H9 (cell line): ENCODE data around the gene PDE4A. TPM values are rescaled to one million over a fixed set of nuclear protein-coding genes. Genes with fewer than 3 reads are reported as not detected.

Experiments
- DNase-seq: peaks from one replicate; pipeline ENCODE4 v3.0.0-alpha.2; 2017
- H2AFZ ChIP-seq: one replicate; pipeline ENCODE4 v1.6.1; 2013; ENCODE audit warnings: mild to moderate bottlenecking, low read length, control low read depth, moderate library complexity
- H2AK5ac ChIP-seq: 2 replicates; pipeline ENCODE4 v1.6.1; 2013; ENCODE audit warnings: low read length, control low read depth, mixed read lengths; ENCODE audit not compliant: insufficient read length
- H2BK120ac ChIP-seq: one replicate; pipeline ENCODE4 v1.6.1; 2013; ENCODE audit warnings: low read depth, mild to moderate bottlenecking, low read length, control low read depth, inconsistent platforms; ENCODE audit not compliant: poor library complexity, severe bottlenecking
- H2BK12ac ChIP-seq: 2 replicates; pipeline ENCODE4 v1.6.1; 2013; ENCODE audit warnings: low read length, control low read depth, mixed read lengths, low read depth; ENCODE audit not compliant: insufficient read length
- H2BK15ac ChIP-seq: 2 replicates; pipeline ENCODE4 v1.6.1; 2013; ENCODE audit warnings: low read depth, low read length, control low read depth
- H2BK20ac ChIP-seq: one replicate; pipeline ENCODE4 v1.6.1; 2013; ENCODE audit warnings: low read depth, mild to moderate bottlenecking, low read length, control low read depth, inconsistent platforms; ENCODE audit not compliant: poor library complexity, severe bottlenecking
- H2BK5ac ChIP-seq: 2 replicates; pipeline ENCODE4 v1.6.1; 2013; ENCODE audit warnings: low read length, control low read depth, mixed read lengths; ENCODE audit not compliant: insufficient read length
- H3K14ac ChIP-seq: 2 replicates; pipeline ENCODE4 v1.6.1; 2013; ENCODE audit warnings: low read length, control low read depth; ENCODE audit not compliant: insufficient read depth
- H3K18ac ChIP-seq: 2 replicates; pipeline ENCODE4 v1.6.1; 2013; ENCODE audit warnings: low read depth, mild to moderate bottlenecking, mixed read lengths, low read length, control low read depth; ENCODE audit not compliant: insufficient read length
- H3K23ac ChIP-seq: 2 replicates; pipeline ENCODE4 v1.6.1; 2013; ENCODE audit warnings: low read length, control low read depth, mixed read lengths, low read depth; ENCODE audit not compliant: insufficient read length
- H3K23me2 ChIP-seq: 2 replicates; pipeline ENCODE4 v1.6.1; 2013; ENCODE audit warnings: low read depth, mild to moderate bottlenecking, mixed read lengths, low read length, control low read depth; ENCODE audit not compliant: insufficient read length, poor library complexity, severe bottlenecking
- H3K27ac ChIP-seq: 2 replicates; pipeline ENCODE4 v1.5.1; 2013; ENCODE audit warnings: low read length, control low read depth, mixed read lengths, low read depth; ENCODE audit not compliant: insufficient read length
- H3K27me3 ChIP-seq: 2 replicates; pipeline ENCODE4 v1.6.1; 2013; ENCODE audit warnings: low read length, control low read depth, inconsistent platforms; ENCODE audit not compliant: insufficient read depth
- H3K4ac ChIP-seq: 2 replicates; pipeline ENCODE4 v1.6.1; 2013; ENCODE audit warnings: low read depth, mild to moderate bottlenecking, control low read depth, inconsistent platforms, low read length, moderate library complexity
- H3K4me1 ChIP-seq: 2 replicates; pipeline ENCODE4 v1.6.1; 2013; ENCODE audit warnings: low read length, control low read depth, inconsistent platforms; ENCODE audit not compliant: insufficient read depth
- H3K4me2 ChIP-seq: 2 replicates; pipeline ENCODE4 v1.6.1; 2013; ENCODE audit warnings: low read length, control low read depth, mixed read lengths; ENCODE audit not compliant: insufficient read length, insufficient read depth
- H3K56ac ChIP-seq: 2 replicates; pipeline ENCODE4 v1.6.1; 2013; ENCODE audit warnings: low read depth, mild to moderate bottlenecking, mixed read lengths, low read length, control low read depth; ENCODE audit not compliant: insufficient read length
- H3K79me1 ChIP-seq: 2 replicates; pipeline ENCODE4 v1.6.1; 2013; ENCODE audit warnings: low read depth, mild to moderate bottlenecking, moderate library complexity, low read length, control low read depth, inconsistent platforms; ENCODE audit not compliant: insufficient read depth, poor library complexity, severe bottlenecking
- H3K79me2 ChIP-seq: 2 replicates; pipeline ENCODE4 v1.6.1; 2013; ENCODE audit warnings: low read length, control low read depth, inconsistent platforms; ENCODE audit not compliant: insufficient read depth
- H3K9ac ChIP-seq: 2 replicates; pipeline ENCODE4 v1.6.1; 2013; ENCODE audit warnings: low read length, control low read depth, mixed read lengths; ENCODE audit not compliant: insufficient read length; ENCODE audit errors: extremely low read depth
- H3K9me3 ChIP-seq: one replicate; pipeline ENCODE4 v1.6.1; 2013; ENCODE audit warnings: low read depth, low read length, inconsistent platforms; ENCODE audit not compliant: control insufficient read depth
- H3T11ph ChIP-seq: one replicate; pipeline ENCODE4 v1.6.1; 2013; ENCODE audit warnings: mild to moderate bottlenecking, low read length, control low read depth, inconsistent platforms
- H4K20me1 ChIP-seq: one replicate; pipeline ENCODE4 v1.6.1; 2013; ENCODE audit not compliant: control insufficient read depth, insufficient read length, insufficient read depth
- H4K5ac ChIP-seq: 2 replicates; pipeline ENCODE4 v1.6.1; 2013; ENCODE audit warnings: low read depth, mild to moderate bottlenecking, mixed read lengths, low read length, control low read depth; ENCODE audit not compliant: insufficient read length
- H4K8ac ChIP-seq: replicated peaks from 2 replicates; pipeline ENCODE4 v1.6.1; 2013; ENCODE audit warnings: low read length, control low read depth, mixed read lengths, low read depth; ENCODE audit not compliant: insufficient read length
- H4K91ac ChIP-seq: 2 replicates; pipeline ENCODE4 v1.6.1; 2013; ENCODE audit warnings: low read depth, mild to moderate bottlenecking, moderate library complexity, mixed read lengths, low read length, control low read depth; ENCODE audit not compliant: insufficient read length
- H3K27ac Mint-ChIP-seq, 3 experiments: 2 replicates in 2 of 3; 3 replicates in 1 of 3; pipeline ENCODE4 v1.8.0; 2020 to 2021; ENCODE audit warnings: mixed read lengths in 3 of 3, mild to moderate bottlenecking in 1 of 3, moderate library complexity in 1 of 3
- H3K27me3 Mint-ChIP-seq: 2 replicates; pipeline ENCODE4 v1.8.0; 2021; ENCODE audit warnings: low read depth, mild to moderate bottlenecking, moderate library complexity, mixed read lengths
- H3K36me3 Mint-ChIP-seq, 3 experiments: 2 replicates in 2 of 3; 3 replicates in 1 of 3; pipeline ENCODE4 v1.8.0; 2020 to 2021; ENCODE audit warnings: low read depth in 3 of 3, mixed read lengths in 3 of 3; ENCODE audit not compliant: insufficient read depth in 1 of 3
- H3K4me1 Mint-ChIP-seq, 2 experiments: 2 replicates each; pipeline ENCODE4 v1.8.0; 2020; ENCODE audit warnings: mixed read lengths in 2 of 2
- H3K4me3 Mint-ChIP-seq, 2 experiments: 2 replicates in 1 of 2; 3 replicates in 1 of 2; pipeline ENCODE4 v1.8.0; 2020 to 2021; ENCODE audit warnings: mild to moderate bottlenecking in 2 of 2, mixed read lengths in 2 of 2, moderate library complexity in 1 of 2
- H3K9me3 Mint-ChIP-seq, 2 experiments: 2 replicates in 1 of 2; 3 replicates in 1 of 2; pipeline ENCODE4 v1.8.0; 2020; ENCODE audit warnings: mild to moderate bottlenecking in 2 of 2, mixed read lengths in 2 of 2, moderate library complexity in 1 of 2
- CTCF ChIP-seq: fragments of 200-600 bp; sonication (generic); conservative IDR thresholded peaks from 3 replicates; pipeline ENCODE4 v1.8.0; 2021; ENCODE audit warnings: antibody characterized with exemption, mild to moderate bottlenecking
- whole genome bisulfite sequencing: extraction: QIAGEN DNeasy Blood & Tissue Kit; methylation state at CpG from one replicate; pipeline ENCODE4 v1.1.7; 2013; ENCODE audit warnings: missing lambda C conversion rate, low lambda C conversion rate, mixed read lengths; ENCODE audit not compliant: insufficient read length; ENCODE audit errors: extremely low coverage; 5-methylcytosine and 5-hydroxymethylcytosine counted together
- total RNA-seq: library from RNA; stranded (reverse); gene quantifications from 2 replicates; pipeline ENCODE4 v1.2.1, GENCODE V29; 2021

PDE4A gene
- total RNA-seq, 1 experiment from 2014 or later, result 8.5 TPM

GRCh38 chr19:10372690-10373089 is 47.6 kb upstream of the PDE4A start:
- H2BK5ac ChIP-seq, result no peak overlapping the region
- no peak overlapping the region for H4K8ac ChIP-seq
- Mint-ChIP-seq H3K9me3 (no peaks in the 10 kb centered on the region), H3K27me3 (no peaks in the 10 kb centered on the region), H3K27ac (no peak overlapping the region), H3K4me1 (no peaks in the 10 kb centered on the region), H3K36me3 (peaks cover 21 to 36% (median 36%) of the 10 kb centered on the region in 3 experiments), H3K4me3 (no peak overlapping the region)
- H3T11ph ChIP-seq, result no peak overlapping the region
- no peaks in the 10 kb centered on the region for H3K79me2 ChIP-seq
- no peak overlapping the region for H4K91ac ChIP-seq
- no peak overlapping the region for H2AK5ac ChIP-seq
- no peak overlapping the region for H2BK120ac ChIP-seq
- H3K23ac ChIP-seq, result no peak overlapping the region
- no peaks in the 10 kb centered on the region for H3K9me3 ChIP-seq
- H3K23me2 ChIP-seq, result no peaks in the 10 kb centered on the region
- H3K56ac ChIP-seq, result no peak overlapping the region
- H2BK12ac ChIP-seq, result no peak overlapping the region
- no peaks in the 10 kb centered on the region for H3K79me1 ChIP-seq
- no peak overlapping the region for H2AFZ ChIP-seq
- H3K9ac ChIP-seq, result no peak overlapping the region
- no peaks in the 10 kb centered on the region for H3K27me3 ChIP-seq
- H2BK20ac ChIP-seq, result no peak overlapping the region
- no peak overlapping the region for H2BK15ac ChIP-seq
- no peak overlapping the region for H3K18ac ChIP-seq
- no CpG with 5 or more reads among the region's 3 CpGs for WGBS
- H3K4ac ChIP-seq, result no peak overlapping the region
- H4K20me1 ChIP-seq, result no peaks in the 10 kb centered on the region
- H3K4me2 ChIP-seq, result no peak overlapping the region
- no peak for TF ChIP-seq CTCF
- H3K14ac ChIP-seq, result no peak overlapping the region
- H3K4me1 ChIP-seq, result no peaks in the 10 kb centered on the region
- no peak overlapping the region for H4K5ac ChIP-seq
- no peak for DNase-seq
- no peak overlapping the region for H3K27ac ChIP-seq
